ENCODE data around the gene INTS11.

DNA sequence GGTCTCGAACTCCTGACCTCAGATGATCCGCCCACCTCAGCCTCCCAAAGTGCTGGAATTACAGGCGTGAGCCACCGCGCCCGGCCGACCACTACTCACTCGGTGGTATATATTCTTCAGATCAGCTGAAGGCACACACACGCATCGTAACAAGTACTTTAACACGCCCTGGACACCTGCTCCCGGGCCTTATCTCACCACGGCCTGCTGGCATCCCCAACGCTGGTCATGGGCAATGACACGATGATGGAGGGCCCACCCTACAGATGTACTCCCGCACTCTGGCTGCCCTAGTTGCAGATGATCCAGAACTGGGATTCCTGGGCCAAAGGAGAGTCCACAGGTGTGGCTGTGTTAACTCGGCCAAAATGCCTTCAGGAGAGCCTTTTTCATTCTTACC, 62.4 kb downstream of the INTS11 start:
- TF ChIP-seq POLR2A (IDR thresholded peaks at IDR 0.05) (no peak), POLR2AphosphoS5 (IDR thresholded peaks at IDR 0.05) (no peak)
- TF ChIP-seq, protein P1, sequence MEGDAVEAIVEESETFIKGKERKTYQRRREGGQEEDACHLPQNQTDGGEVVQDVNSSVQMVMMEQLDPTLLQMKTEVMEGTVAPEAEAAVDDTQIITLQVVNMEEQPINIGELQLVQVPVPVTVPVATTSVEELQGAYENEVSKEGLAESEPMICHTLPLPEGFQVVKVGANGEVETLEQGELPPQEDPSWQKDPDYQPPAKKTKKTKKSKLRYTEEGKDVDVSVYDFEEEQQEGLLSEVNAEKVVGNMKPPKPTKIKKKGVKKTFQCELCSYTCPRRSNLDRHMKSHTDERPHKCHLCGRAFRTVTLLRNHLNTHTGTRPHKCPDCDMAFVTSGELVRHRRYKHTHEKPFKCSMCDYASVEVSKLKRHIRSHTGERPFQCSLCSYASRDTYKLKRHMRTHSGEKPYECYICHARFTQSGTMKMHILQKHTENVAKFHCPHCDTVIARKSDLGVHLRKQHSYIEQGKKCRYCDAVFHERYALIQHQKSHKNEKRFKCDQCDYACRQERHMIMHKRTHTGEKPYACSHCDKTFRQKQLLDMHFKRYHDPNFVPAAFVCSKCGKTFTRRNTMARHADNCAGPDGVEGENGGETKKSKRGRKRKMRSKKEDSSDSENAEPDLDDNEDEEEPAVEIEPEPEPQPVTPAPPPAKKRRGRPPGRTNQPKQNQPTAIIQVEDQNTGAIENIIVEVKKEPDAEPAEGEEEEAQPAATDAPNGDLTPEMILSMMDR (IDR thresholded peaks at IDR 0.05) = no peak

All from prostate gland (tissue), 2 donors.